Measurements from ENCODE around the gene PAWR.
A peak's percentile ranks its signal among the peaks of the same experiment; 100 is the strongest.

DNA sequence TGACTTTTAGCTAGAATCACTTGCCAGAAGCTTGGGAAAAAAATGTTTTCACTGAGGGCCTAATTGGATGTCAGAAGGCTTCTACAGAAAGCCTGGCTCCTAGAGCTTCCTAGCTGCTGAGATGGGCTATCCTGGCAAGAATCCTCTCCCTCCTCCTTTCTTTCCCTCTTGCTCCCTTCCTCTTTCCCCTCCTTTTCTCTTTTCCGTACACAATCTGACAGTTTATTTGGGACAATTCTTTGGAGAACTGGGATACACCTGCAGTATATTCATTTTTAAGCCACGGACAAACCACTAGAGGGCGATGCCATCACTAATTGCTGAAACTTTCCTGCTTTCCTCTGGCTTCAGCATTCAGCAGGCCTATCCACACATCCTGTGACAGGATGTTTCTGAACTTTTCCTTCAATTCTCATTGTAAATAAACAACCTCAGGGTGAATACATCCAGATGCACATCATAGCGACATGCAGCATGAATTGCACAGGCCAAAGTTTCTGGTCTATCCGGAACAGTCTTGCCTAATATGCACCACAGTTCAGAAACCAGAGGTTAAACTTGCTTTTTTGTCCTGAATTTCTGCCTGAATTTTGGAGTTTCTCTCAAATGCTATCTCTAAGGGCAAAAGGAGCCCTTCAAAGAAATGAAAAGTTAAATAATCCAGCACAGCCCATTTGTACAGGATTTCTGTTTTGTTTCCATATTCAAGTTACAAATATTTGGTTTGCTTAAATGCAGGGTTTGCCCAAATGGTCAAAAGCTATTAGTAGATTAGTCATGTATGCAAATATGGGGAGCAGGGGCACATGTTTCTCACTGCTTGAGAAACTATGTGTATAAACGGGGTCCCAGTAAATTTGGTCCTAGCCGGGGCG, 142.8 kb downstream of the PAWR start:
- no peak for TF ChIP-seq ZFX (IDR thresholded peaks at IDR 0.05; ENCODE audit: borderline replicate concordance)
- TF ChIP-seq, protein P1, sequence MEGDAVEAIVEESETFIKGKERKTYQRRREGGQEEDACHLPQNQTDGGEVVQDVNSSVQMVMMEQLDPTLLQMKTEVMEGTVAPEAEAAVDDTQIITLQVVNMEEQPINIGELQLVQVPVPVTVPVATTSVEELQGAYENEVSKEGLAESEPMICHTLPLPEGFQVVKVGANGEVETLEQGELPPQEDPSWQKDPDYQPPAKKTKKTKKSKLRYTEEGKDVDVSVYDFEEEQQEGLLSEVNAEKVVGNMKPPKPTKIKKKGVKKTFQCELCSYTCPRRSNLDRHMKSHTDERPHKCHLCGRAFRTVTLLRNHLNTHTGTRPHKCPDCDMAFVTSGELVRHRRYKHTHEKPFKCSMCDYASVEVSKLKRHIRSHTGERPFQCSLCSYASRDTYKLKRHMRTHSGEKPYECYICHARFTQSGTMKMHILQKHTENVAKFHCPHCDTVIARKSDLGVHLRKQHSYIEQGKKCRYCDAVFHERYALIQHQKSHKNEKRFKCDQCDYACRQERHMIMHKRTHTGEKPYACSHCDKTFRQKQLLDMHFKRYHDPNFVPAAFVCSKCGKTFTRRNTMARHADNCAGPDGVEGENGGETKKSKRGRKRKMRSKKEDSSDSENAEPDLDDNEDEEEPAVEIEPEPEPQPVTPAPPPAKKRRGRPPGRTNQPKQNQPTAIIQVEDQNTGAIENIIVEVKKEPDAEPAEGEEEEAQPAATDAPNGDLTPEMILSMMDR (IDR thresholded peaks at IDR 0.05): peak; percentile 95

Data from 22Rv1 (cell line).